Measurements from ENCODE around the gene MYCBP2. TPM values are rescaled to one million over a fixed set of nuclear protein-coding genes. Genes with fewer than 3 reads are reported as not detected.
"Not testable (repeated sequence)": the region's sequence is repeated elsewhere in the genome, so short reads cannot be mapped to it uniquely, and the experiment has no call there.

MYCBP2 gene
- total and polyA plus RNA-seq, 2 donors (not counting 1 experiment from before 2014, with no cell fraction given), result 32.5 to 95.9 TPM

DNA sequence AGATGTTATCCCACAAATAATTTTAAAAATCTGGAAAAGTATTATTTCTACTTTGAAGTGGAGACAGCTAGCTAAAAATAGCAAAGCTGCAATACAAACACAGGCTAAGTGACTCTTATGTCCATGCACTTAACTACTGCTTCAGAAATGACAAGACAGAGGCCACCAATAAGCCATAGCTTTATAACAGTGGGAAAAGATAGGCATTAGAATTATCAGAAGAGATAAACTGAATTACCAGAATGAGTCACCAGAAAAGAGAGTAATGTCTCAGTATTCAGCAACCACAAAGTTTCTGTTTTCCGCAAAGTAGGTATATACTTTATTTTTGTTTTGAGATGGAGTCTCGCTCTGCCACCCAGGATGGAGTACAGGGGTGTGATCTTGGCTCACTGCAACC is 317.9 kb downstream of the MYCBP2 start:
- peak in 1 of 2 donors; percentile 23 for DNase-seq (ENCODE audit: low read depth in 2 of 2)
- H3K4me2 ChIP-seq (ENCODE audit: extremely low read depth, insufficient read depth, low read length), result no peak overlapping the region
- peaks cover 26% of the 10 kb centered on the region for H3K79me2 ChIP-seq (ENCODE audit: control insufficient read depth, insufficient read depth, low read length)
- no peaks in the 10 kb centered on the region for H3K4me1 ChIP-seq (ENCODE audit: control insufficient read depth, extremely low read depth, insufficient read depth, low read length)
- TF ChIP-seq EZH2 (IDR thresholded peaks at IDR 0.05; ENCODE audit: low read length, missing control alignments), result no peak
- TF ChIP-seq CTCF (conservative IDR thresholded peaks at IDR 0.05 in 1 of 2, IDR thresholded peaks at IDR 0.05 in 1 of 2; ENCODE audit: low read depth in 1 of 2, low read length in 2 of 2), result no peak
- no peaks in the 10 kb centered on the region for H3K27me3 ChIP-seq (ENCODE audit: control insufficient read depth, insufficient read depth, low read length)
- H3K4me3 ChIP-seq (replicated peaks in 1 of 4; ENCODE audit: control extremely low read depth in 1 of 4, insufficient read depth in 1 of 4, low read depth in 3 of 4, low read length in 4 of 4), result no peak overlapping the region
- H3K36me3 ChIP-seq (ENCODE audit: control insufficient read depth, insufficient read depth, low read length), result peaks cover 7% of the 10 kb centered on the region
- H3K9ac ChIP-seq (ENCODE audit: insufficient read depth, low read length), result no peak overlapping the region
- H3K27ac ChIP-seq (ENCODE audit: insufficient read depth, low read length), result no peak overlapping the region
- no peak overlapping the region for H2AFZ ChIP-seq (ENCODE audit: low read length)
- H4K20me1 ChIP-seq (ENCODE audit: control insufficient read depth, extremely low read depth, insufficient read depth, low read length), result no peaks in the 10 kb centered on the region
- no peaks in the 10 kb centered on the region for H3K9me3 ChIP-seq (ENCODE audit: control insufficient read depth, insufficient read depth, low read depth, low read length)

DNA sequence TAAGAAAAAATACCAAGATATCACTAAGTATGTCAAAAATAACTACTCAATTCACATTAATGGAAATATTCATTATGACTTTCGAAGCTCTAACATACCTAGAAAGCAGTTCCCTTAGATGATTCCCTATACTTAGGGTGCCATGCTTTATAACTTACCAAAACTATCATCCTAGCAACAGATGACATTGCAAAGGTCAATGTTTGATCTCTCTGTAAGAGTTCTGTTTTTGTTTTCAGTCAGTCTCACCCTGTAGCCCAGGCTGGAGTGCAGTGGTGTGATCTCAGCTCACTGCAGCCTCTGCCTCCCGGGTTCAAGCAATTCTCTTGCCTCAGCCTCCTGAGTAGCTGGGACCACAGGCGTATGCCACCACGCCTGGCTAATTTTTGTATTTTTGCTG is 318.6 kb downstream of the MYCBP2 start:
- not testable (repeated sequence) for H3K9me3 ChIP-seq (ENCODE audit: control insufficient read depth, insufficient read depth, low read depth, low read length); H2AFZ ChIP-seq (ENCODE audit: low read length); H3K27ac ChIP-seq (ENCODE audit: insufficient read depth, low read length); H3K9ac ChIP-seq (ENCODE audit: insufficient read depth, low read length); H3K4me1 ChIP-seq (ENCODE audit: control insufficient read depth, extremely low read depth, insufficient read depth, low read length); H4K20me1 ChIP-seq (ENCODE audit: control insufficient read depth, extremely low read depth, insufficient read depth, low read length); H3K36me3 ChIP-seq (ENCODE audit: control insufficient read depth, insufficient read depth, low read length); H3K4me3 ChIP-seq (replicated peaks in 1 of 4; ENCODE audit: control extremely low read depth in 1 of 4, insufficient read depth in 1 of 4, low read depth in 3 of 4, low read length in 4 of 4); H3K4me2 ChIP-seq (ENCODE audit: extremely low read depth, insufficient read depth, low read length); H3K27me3 ChIP-seq (ENCODE audit: control insufficient read depth, insufficient read depth, low read length); DNase-seq (ENCODE audit: low read depth in 2 of 2)
- H3K79me2 ChIP-seq (ENCODE audit: control insufficient read depth, insufficient read depth, low read length), result peaks cover 21% of the 10 kb centered on the region

DNA sequence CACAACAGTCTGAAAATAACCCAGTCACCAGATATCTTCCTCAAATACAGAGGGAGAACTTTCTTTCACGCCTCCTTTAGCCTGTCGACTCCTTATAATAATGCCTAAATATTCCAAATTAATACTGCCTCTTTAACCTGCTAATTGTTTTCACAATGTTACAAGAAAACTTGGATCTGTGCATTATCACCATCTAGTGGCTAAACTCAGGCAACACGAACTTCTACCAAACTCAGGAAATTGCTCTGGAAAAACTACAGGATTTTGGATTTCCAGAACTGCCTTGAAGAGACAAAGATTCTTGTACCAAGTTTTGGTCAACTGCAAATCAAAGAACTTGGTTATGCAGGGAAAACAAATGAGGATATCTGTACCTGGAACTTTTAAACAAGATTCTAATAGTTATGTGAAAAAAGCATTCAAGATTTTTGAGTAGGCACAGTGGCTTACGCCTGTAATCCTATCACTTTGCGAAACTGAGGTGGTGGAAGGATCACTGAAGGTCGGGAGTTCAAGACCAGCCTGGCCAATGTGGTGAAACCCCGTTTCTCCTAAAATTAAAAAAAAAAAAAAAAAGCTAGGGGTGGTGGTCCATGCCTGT is 324.2 kb downstream of the MYCBP2 start:
- Histone ChIP-seq H3K4me3 (replicated peaks in 1 of 4; ENCODE audit: control extremely low read depth in 1 of 4, insufficient read depth in 1 of 4, low read depth in 3 of 4, low read length in 4 of 4) (no peak overlapping the region), H2AFZ (ENCODE audit: low read length) (no peak overlapping the region), H3K79me2 (ENCODE audit: control insufficient read depth, insufficient read depth, low read length) (peaks cover 7% of the 10 kb centered on the region), H3K9me3 (ENCODE audit: control insufficient read depth, insufficient read depth, low read depth, low read length) (no peaks in the 10 kb centered on the region), H3K4me2 (ENCODE audit: extremely low read depth, insufficient read depth, low read length) (no peak overlapping the region), H3K9ac (ENCODE audit: insufficient read depth, low read length) (no peak overlapping the region), H3K27me3 (ENCODE audit: control insufficient read depth, insufficient read depth, low read length) (no peaks in the 10 kb centered on the region), H3K27ac (ENCODE audit: insufficient read depth, low read length) (no peak overlapping the region), H4K20me1 (ENCODE audit: control insufficient read depth, extremely low read depth, insufficient read depth, low read length) (no peaks in the 10 kb centered on the region), H3K4me1 (ENCODE audit: control insufficient read depth, extremely low read depth, insufficient read depth, low read length) (no peaks in the 10 kb centered on the region), H3K36me3 (ENCODE audit: control insufficient read depth, insufficient read depth, low read length) (peaks cover 2% of the 10 kb centered on the region)
- peak; percentile 24 to 61 for DNase-seq (ENCODE audit: low read depth in 2 of 2)
- no peak for TF ChIP-seq EZH2 (IDR thresholded peaks at IDR 0.05; ENCODE audit: low read length, missing control alignments)
- peak; percentile 62 to 81 for TF ChIP-seq CTCF (conservative IDR thresholded peaks at IDR 0.05 in 1 of 2, IDR thresholded peaks at IDR 0.05 in 1 of 2; ENCODE audit: low read depth in 1 of 2, low read length in 2 of 2)

All from fibroblast of lung (primary cell).